CD4-positive, alpha-beta T cell treated with Interleukin-15 for 1 hour (primary cell): Measurements from ENCODE around the gene MRPL27.

Experiments used
- DNase-seq: peaks from one replicate; pipeline ENCODE4 v3.0.0-alpha.2; 2020

Gene MRPL27

GRCh38 chr17:50359005-50359699 lies 13.8 kb downstream of the MRPL27 start:
- no peak for DNase-seq

GRCh38 chr17:50358177-50358576 lies 14.8 kb downstream of the MRPL27 start:
- DNase-seq: no peak

GRCh38 chr17:50356892-50357510 lies 16.0 kb downstream of the MRPL27 start:
- DNase-seq: no peak

- DNase-seq: no peak
Measured at GRCh38 chr17:50356418-50356817, 16.6 kb downstream of the MRPL27 start.

GRCh38 chr17:50355701-50356341 lies 17.2 kb downstream of the MRPL27 start:
- DNase-seq: no peak

GRCh38 chr17:50355336-50355700 lies 17.7 kb downstream of the MRPL27 start:
- no peak for DNase-seq

GRCh38 chr17:50354776-50355175 lies 18.2 kb downstream of the MRPL27 start:
- no peak for DNase-seq

- DNase-seq: no peak
Measured at GRCh38 chr17:50354198-50354597, 18.8 kb downstream of the MRPL27 start.

GRCh38 chr17:50353600-50354195 lies 19.3 kb downstream of the MRPL27 start:
- DNase-seq: no peak

GRCh38 chr17:50352693-50353599 lies 20.0 kb downstream of the MRPL27 start:
- DNase-seq: no peak

GRCh38 chr17:50352072-50352692 lies 20.8 kb downstream of the MRPL27 start:
- DNase-seq: no peak

GRCh38 chr17:50350733-50351132 lies 22.3 kb downstream of the MRPL27 start:
- no peak for DNase-seq

- DNase-seq: no peak
Measured at GRCh38 chr17:50349243-50349600, 23.8 kb downstream of the MRPL27 start.

GRCh38 chr17:50348522-50349242 lies 24.3 kb downstream of the MRPL27 start:
- no peak for DNase-seq

GRCh38 chr17:50347894-50348291 lies 25.1 kb downstream of the MRPL27 start:
- no peak for DNase-seq

GRCh38 chr17:50347117-50347893 lies 25.7 kb downstream of the MRPL27 start:
- DNase-seq: no peak

- DNase-seq: no peak
Measured at GRCh38 chr17:50346313-50347116, 26.5 kb downstream of the MRPL27 start.

GRCh38 chr17:50345432-50346312 lies 27.3 kb downstream of the MRPL27 start, which contains the start of gene XYLT2:
XYLT2 (plus strand) TSS chr17:50346126; CDS start chr17:50346141, 15 bp downstream.
- peak; percentile 91 for DNase-seq
